ENCODE data around the gene ZAP70.

ZAP70 gene

DNA sequence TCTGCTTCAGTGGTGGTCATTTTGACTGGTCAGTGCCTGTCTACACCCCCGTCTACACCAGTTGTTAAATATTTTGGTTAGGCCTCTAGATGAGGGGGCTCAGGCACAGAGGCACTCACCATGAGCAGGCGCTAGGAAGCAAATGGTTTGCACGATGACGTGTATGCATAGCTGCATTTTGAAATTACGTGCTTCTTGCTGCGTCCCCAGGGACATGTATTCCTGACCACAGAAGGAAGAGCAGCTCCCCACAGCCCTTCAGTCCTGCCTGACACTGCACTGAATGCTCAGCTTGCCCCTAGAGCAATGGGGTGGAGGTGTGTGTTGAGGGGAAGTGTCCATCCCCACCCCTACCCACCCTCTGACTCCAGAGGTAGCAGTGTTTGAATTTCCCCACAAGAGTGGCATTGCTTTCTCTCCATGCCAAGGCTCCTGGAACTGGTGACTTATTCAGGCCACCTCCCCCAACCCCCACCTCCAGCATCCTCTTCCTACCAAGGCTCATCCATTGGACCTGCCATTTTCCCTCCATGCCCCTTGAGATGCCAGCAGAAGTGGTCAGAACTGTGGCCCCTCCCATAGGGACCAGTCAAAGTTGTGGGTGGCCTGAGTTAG, 11.4 kb upstream of the ZAP70 start:
- Histone ChIP-seq H3K9me3 (ENCODE audit: control insufficient read depth, insufficient read depth, low read length) (no peaks in the 10 kb centered on the region), H4K20me1 (ENCODE audit: control insufficient read depth, insufficient read depth, low read depth, low read length) (no peaks in the 10 kb centered on the region), H3K27ac (ENCODE audit: low read depth, low read length) (no peak overlapping the region), H3F3A (ENCODE audit: control insufficient read depth, insufficient read depth) (no peaks in the 10 kb centered on the region), H3K27me3 (ENCODE audit: control insufficient read depth, low read length) (no peaks in the 10 kb centered on the region), H3K4me3 (ENCODE audit: low read length) (no peak overlapping the region), H3K9me2 (replicated peaks; ENCODE audit: control insufficient read depth, low read length) (no peaks in the 10 kb centered on the region), H3K4me2 (ENCODE audit: low read length) (no peak overlapping the region), H3K79me2 (ENCODE audit: control insufficient read depth, low read length) (no peaks in the 10 kb centered on the region), H3K36me3 (ENCODE audit: control insufficient read depth, low read length) (no peaks in the 10 kb centered on the region), H3K4me1 (ENCODE audit: control insufficient read depth, low read length) (peaks cover 14% of the 10 kb centered on the region)
- TF ChIP-seq, protein P1, sequence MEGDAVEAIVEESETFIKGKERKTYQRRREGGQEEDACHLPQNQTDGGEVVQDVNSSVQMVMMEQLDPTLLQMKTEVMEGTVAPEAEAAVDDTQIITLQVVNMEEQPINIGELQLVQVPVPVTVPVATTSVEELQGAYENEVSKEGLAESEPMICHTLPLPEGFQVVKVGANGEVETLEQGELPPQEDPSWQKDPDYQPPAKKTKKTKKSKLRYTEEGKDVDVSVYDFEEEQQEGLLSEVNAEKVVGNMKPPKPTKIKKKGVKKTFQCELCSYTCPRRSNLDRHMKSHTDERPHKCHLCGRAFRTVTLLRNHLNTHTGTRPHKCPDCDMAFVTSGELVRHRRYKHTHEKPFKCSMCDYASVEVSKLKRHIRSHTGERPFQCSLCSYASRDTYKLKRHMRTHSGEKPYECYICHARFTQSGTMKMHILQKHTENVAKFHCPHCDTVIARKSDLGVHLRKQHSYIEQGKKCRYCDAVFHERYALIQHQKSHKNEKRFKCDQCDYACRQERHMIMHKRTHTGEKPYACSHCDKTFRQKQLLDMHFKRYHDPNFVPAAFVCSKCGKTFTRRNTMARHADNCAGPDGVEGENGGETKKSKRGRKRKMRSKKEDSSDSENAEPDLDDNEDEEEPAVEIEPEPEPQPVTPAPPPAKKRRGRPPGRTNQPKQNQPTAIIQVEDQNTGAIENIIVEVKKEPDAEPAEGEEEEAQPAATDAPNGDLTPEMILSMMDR (IDR thresholded peaks at IDR 0.05; ENCODE audit: low read depth, low read length, poor library complexity, severe bottlenecking): no peak
- no peak for TF ChIP-seq EZH2phosphoT487 (IDR thresholded peaks at IDR 0.05; ENCODE audit: borderline replicate concordance, low read length)

DNA sequence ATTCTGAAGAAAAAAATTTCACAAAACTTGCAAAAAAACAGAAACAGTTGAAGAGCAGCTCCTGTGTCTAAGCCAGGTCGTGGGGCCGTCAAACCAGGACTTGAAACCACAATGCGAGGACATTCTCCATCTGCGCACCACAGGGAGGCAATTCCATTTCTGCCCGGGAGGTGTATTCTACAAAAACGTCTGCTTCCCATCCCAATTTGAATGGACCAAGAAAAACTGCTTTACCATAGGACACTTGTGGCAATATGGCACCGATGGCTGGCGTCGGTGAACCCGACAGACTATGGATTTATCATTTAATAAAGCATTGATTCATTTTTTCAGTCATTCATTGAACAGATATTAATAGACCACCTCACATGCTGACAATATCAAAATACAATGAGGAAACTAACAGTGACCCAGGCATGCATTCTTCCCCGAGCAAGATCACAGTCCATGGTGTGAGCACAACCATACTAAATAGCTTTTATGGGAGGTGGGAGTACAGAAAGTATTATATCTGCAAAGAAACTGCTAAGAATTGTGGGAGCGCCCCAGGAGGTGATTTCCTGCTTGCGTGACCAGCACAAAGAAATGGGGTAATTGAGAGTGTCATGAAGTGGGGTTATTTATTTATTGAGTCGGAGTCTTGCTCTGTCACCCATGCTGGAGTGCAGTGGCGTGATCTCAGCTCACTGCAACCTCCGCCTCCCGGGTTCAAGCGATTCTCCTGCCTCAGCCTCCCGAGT, 10.5 kb upstream of the ZAP70 start:
- Histone ChIP-seq H3K4me2 (ENCODE audit: low read length) (no peak overlapping the region), H3K9me3 (ENCODE audit: control insufficient read depth, insufficient read depth, low read length) (no peaks in the 10 kb centered on the region), H3K4me1 (ENCODE audit: control insufficient read depth, low read length) (peaks cover 10% of the 10 kb centered on the region), H3K36me3 (ENCODE audit: control insufficient read depth, low read length) (no peaks in the 10 kb centered on the region), H3K27ac (ENCODE audit: low read depth, low read length) (no peak overlapping the region), H4K20me1 (ENCODE audit: control insufficient read depth, insufficient read depth, low read depth, low read length) (no peaks in the 10 kb centered on the region), H3F3A (ENCODE audit: control insufficient read depth, insufficient read depth) (no peaks in the 10 kb centered on the region), H3K79me2 (ENCODE audit: control insufficient read depth, low read length) (no peaks in the 10 kb centered on the region), H3K4me3 (ENCODE audit: low read length) (no peak overlapping the region), H3K27me3 (ENCODE audit: control insufficient read depth, low read length) (no peaks in the 10 kb centered on the region), H3K9me2 (replicated peaks; ENCODE audit: control insufficient read depth, low read length) (no peaks in the 10 kb centered on the region)
- TF ChIP-seq, protein P1 (IDR thresholded peaks at IDR 0.05; ENCODE audit: low read depth, low read length, poor library complexity, severe bottlenecking): no peak
- TF ChIP-seq EZH2phosphoT487 (IDR thresholded peaks at IDR 0.05; ENCODE audit: borderline replicate concordance, low read length): no peak

DNA sequence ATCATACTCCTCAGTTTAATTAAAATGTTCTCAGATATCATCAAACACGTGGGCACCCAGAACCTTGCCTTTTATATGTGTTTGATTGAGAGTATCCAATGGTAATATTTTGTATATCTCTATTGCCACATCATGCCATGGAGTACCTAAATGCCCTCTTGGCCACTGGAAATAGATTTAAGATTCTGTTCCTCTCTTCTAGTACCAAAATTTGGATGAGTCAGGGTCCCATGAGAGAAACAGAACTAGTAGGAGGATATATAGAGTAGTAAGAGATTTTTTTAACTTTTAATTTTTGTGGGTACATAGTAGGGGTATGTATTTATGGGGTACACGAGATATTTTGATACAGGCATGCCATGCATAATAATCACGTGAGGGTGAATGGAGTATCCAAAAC, 9.6 kb upstream of the ZAP70 start:
- H3K4me3 ChIP-seq (ENCODE audit: low read length): no peak overlapping the region
- H3K4me2 ChIP-seq (ENCODE audit: low read length): no peak overlapping the region
- TF ChIP-seq, protein P1 (IDR thresholded peaks at IDR 0.05; ENCODE audit: low read depth, low read length, poor library complexity, severe bottlenecking): no peak
- no peak for TF ChIP-seq EZH2phosphoT487 (IDR thresholded peaks at IDR 0.05; ENCODE audit: borderline replicate concordance, low read length)
- no peaks in the 10 kb centered on the region for H3K9me2 ChIP-seq (replicated peaks; ENCODE audit: control insufficient read depth, low read length)
- no peaks in the 10 kb centered on the region for H4K20me1 ChIP-seq (ENCODE audit: control insufficient read depth, insufficient read depth, low read depth, low read length)
- H3K9me3 ChIP-seq (ENCODE audit: control insufficient read depth, insufficient read depth, low read length): no peaks in the 10 kb centered on the region
- no peaks in the 10 kb centered on the region for H3K27me3 ChIP-seq (ENCODE audit: control insufficient read depth, low read length)
- no peaks in the 10 kb centered on the region for H3K79me2 ChIP-seq (ENCODE audit: control insufficient read depth, low read length)
- no peaks in the 10 kb centered on the region for H3K36me3 ChIP-seq (ENCODE audit: control insufficient read depth, low read length)
- H3K4me1 ChIP-seq (ENCODE audit: control insufficient read depth, low read length): peaks cover 12% of the 10 kb centered on the region
- H3K27ac ChIP-seq (ENCODE audit: low read depth, low read length): no peak overlapping the region
- H3F3A ChIP-seq (ENCODE audit: control insufficient read depth, insufficient read depth): no peaks in the 10 kb centered on the region

All from DOHH2 (cell line).